Measurements from ENCODE around the gene ITGAD.

ITGAD gene

DNA sequence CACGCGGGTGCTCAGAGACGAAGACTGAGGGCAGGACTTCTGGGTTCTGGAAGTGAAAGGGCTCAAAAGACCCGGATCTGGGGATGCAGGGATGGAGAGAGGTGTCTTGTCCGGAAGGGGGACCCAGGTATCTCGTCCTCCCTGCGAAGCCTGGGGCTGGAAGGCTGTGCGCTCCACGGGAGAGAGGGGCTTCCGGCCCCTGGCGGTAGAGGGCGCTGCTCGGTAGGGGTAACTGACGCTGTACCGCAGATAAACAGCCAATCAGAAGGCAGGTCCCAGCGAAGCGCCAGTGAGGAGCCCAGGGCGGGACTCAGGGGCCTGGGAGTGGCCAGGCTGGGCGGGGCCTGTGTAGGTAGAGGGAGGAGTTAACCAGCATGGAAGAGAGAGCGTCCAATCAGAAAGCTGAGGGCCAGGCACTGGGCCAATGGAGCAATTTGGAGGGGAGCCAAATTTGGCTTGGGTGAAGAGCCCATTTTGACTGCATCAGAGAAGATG is 79.6 kb downstream of the ITGAD start (continued):
- no peak for TF ChIP-seq ISL1 (CRISPR knock-in tag; IDR thresholded peaks at IDR 0.05)
- TF ChIP-seq CREB5 (CRISPR knock-in tag; IDR thresholded peaks at IDR 0.05; ENCODE audit: low read depth) = no peak
- TF ChIP-seq OSR1 (CRISPR knock-in tag; IDR thresholded peaks at IDR 0.05) = no peak
- TF ChIP-seq RARB (CRISPR knock-in tag; IDR thresholded peaks at IDR 0.05) = no peak
- no peak for TF ChIP-seq PPARA (CRISPR knock-in tag; IDR thresholded peaks at IDR 0.05; ENCODE audit: borderline replicate concordance)

GRCh38 chr16:31473264-31473984 is 80.3 kb downstream of the ITGAD start:
- no peak for ATAC-seq
- TF ChIP-seq ZC3H10 (CRISPR knock-in tag; IDR thresholded peaks at IDR 0.05) = no peak
- TF ChIP-seq ISL1 (CRISPR knock-in tag; IDR thresholded peaks at IDR 0.05) = no peak
- TF ChIP-seq BACH2 (CRISPR knock-in tag; IDR thresholded peaks at IDR 0.05; ENCODE audit: borderline replicate concordance) = no peak
- TF ChIP-seq OSR1 (CRISPR knock-in tag; IDR thresholded peaks at IDR 0.05) = no peak
- no peak for TF ChIP-seq ZFP3 (CRISPR knock-in tag; IDR thresholded peaks at IDR 0.05)
- no peak for TF ChIP-seq CSRNP3 (CRISPR knock-in tag; IDR thresholded peaks at IDR 0.05)
- TF ChIP-seq ZFP30 (CRISPR knock-in tag; IDR thresholded peaks at IDR 0.05) = no peak

DNA sequence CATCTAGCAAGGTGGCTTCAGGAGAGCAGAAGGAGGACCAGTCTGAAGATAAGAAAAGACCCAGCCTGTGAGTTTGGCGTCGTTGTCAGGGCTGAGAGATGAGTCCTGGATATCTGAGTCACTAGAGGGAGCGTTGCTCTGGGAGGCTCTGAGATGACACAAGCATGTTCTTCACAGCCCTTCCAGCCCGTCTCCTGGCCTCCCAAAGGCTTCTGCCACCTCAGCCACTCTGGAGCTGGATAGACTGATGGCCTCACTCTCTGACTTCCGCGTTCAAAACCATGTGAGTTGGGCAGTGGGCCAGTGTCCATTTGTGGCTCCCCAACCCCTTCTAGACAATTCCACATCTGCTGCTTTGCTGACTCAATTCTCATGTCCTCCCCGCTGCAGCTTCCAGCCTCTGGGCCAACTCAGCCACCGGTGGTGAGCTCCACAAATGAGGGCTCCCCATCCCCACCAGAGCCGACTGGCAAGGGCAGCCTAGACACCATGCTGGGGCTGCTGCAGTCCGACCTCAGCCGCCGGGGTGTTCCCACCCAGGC is 81.1 kb downstream of the ITGAD start:
- ATAC-seq = no peak
- TF ChIP-seq ESRRG (CRISPR knock-in tag; IDR thresholded peaks at IDR 0.05) (no peak), RARB (CRISPR knock-in tag; IDR thresholded peaks at IDR 0.05) (no peak), POU6F1 (CRISPR knock-in tag; IDR thresholded peaks at IDR 0.05; ENCODE audit: borderline replicate concordance, low read depth) (no peak), ARNTL (CRISPR knock-in tag; IDR thresholded peaks at IDR 0.05; ENCODE audit: borderline replicate concordance, low read depth) (no peak), CSRNP3 (CRISPR knock-in tag; IDR thresholded peaks at IDR 0.05) (no peak), TOX (CRISPR knock-in tag; IDR thresholded peaks at IDR 0.05; ENCODE audit: borderline replicate concordance) (no peak)

- TF ChIP-seq RARB (CRISPR knock-in tag; IDR thresholded peaks at IDR 0.05) (no peak), TOX (CRISPR knock-in tag; IDR thresholded peaks at IDR 0.05; ENCODE audit: borderline replicate concordance) (no peak), BACH2 (CRISPR knock-in tag; IDR thresholded peaks at IDR 0.05; ENCODE audit: borderline replicate concordance) (no peak), GLIS3 (CRISPR knock-in tag; IDR thresholded peaks at IDR 0.05) (no peak), ZFP3 (CRISPR knock-in tag; IDR thresholded peaks at IDR 0.05) (no peak), ZNF565 (CRISPR knock-in tag; conservative IDR thresholded peaks at IDR 0.05; ENCODE audit: low read depth) (no peak), ZNF8 (CRISPR knock-in tag; IDR thresholded peaks at IDR 0.05) (no peak), ZNF70 (CRISPR knock-in tag; IDR thresholded peaks at IDR 0.05) (no peak), TCF4 (CRISPR knock-in tag; IDR thresholded peaks at IDR 0.05; ENCODE audit: borderline replicate concordance) (no peak), CSDC2 (CRISPR knock-in tag; IDR thresholded peaks at IDR 0.05) (no peak), ZFP30 (CRISPR knock-in tag; IDR thresholded peaks at IDR 0.05) (no peak), PPARA (CRISPR knock-in tag; IDR thresholded peaks at IDR 0.05; ENCODE audit: borderline replicate concordance) (no peak), SNAI2 (CRISPR knock-in tag; IDR thresholded peaks at IDR 0.05) (no peak), ZC3H10 (CRISPR knock-in tag; IDR thresholded peaks at IDR 0.05) (no peak), CREB5 (CRISPR knock-in tag; IDR thresholded peaks at IDR 0.05; ENCODE audit: low read depth) (no peak), ARNTL (CRISPR knock-in tag; IDR thresholded peaks at IDR 0.05; ENCODE audit: borderline replicate concordance, low read depth) (no peak)
- TF ChIP-seq, protein P1, sequence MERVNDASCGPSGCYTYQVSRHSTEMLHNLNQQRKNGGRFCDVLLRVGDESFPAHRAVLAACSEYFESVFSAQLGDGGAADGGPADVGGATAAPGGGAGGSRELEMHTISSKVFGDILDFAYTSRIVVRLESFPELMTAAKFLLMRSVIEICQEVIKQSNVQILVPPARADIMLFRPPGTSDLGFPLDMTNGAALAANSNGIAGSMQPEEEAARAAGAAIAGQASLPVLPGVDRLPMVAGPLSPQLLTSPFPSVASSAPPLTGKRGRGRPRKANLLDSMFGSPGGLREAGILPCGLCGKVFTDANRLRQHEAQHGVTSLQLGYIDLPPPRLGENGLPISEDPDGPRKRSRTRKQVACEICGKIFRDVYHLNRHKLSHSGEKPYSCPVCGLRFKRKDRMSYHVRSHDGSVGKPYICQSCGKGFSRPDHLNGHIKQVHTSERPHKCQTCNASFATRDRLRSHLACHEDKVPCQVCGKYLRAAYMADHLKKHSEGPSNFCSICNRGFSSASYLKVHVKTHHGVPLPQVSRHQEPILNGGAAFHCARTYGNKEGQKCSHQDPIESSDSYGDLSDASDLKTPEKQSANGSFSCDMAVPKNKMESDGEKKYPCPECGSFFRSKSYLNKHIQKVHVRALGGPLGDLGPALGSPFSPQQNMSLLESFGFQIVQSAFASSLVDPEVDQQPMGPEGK (CRISPR knock-in tag; IDR thresholded peaks at IDR 0.05; ENCODE audit: borderline replicate concordance) = no peak
- no peak for ATAC-seq
Measured at GRCh38 chr16:31474773-31475738, 81.9 kb downstream of the ITGAD start.
